Adrenal gland (tissue), 19 donors: ENCODE data around the gene GRIK5. TPM values are rescaled to one million over a fixed set of nuclear protein-coding genes. Genes with fewer than 3 reads are reported as not detected.

Experiments used
- DNase-seq, 7 donors: peaks; one replicate each; pipeline ENCODE4 v3.0.0-alpha.2; 2019 to 2020
- H3K27ac ChIP-seq, 5 donors: fragments of 200-600 bp; sonication (generic) in 4 of 5; 1 replicate in 3 of 5; 2 replicates in 2 of 5; pipeline versions ENCODE4 v1.5.1 to v1.8.0; 2016 to 2020; ENCODE audit warnings: mild to moderate bottlenecking in 1 of 5
- H3K27me3 ChIP-seq: fragments of 200-600 bp; 2 replicates; pipeline ENCODE4 v1.8.0; 2021
- H3K36me3 ChIP-seq, 2 donors: fragments of 200-600 bp; replicated peaks in 1 of 2; 1 replicate in 1 of 2; 2 replicates in 1 of 2; pipeline versions ENCODE4 v1.5.1 to v1.8.0; 2018 to 2022
- H3K4me1 ChIP-seq, 2 donors: fragments of 200-600 bp; replicated peaks in 1 of 2; 1 replicate in 1 of 2; 2 replicates in 1 of 2; pipeline versions ENCODE4 v1.5.1 to v1.8.0; 2018 to 2021
- H3K4me3 ChIP-seq, 4 donors: fragments of 200-600 bp; sonication (generic) in 3 of 4; one replicate each; pipeline ENCODE4 v1.5.1; 2016 to 2018
- H3K9me3 ChIP-seq, 3 donors: fragments of 200-600 bp; sonication (generic) in 1 of 3; replicated peaks in 1 of 3; 1 replicate in 2 of 3; 2 replicates in 1 of 3; pipeline versions ENCODE4 v1.5.1 to v1.8.0; 2016 to 2021
- POLR2A ChIP-seq, 2 donors: fragments of 450-650 bp; IDR thresholded peaks; one replicate each; pipeline ENCODE4 v1.6.1; 2017; ENCODE audit warnings: antibody characterized with exemption in 2 of 2, mild to moderate bottlenecking in 2 of 2, moderate library complexity in 1 of 2
- WGBS, 4 donors: extraction: QIAGEN DNeasy Blood & Tissue Kit in 2 of 4; methylation state at CpG; one replicate each; pipeline versions ENCODE4 v1.1.5 to v1.1.7; 2013 to 2017; 5-methylcytosine and 5-hydroxymethylcytosine counted together
- intact Hi-C, 2 donors: fragments of 100-400 bp; cut with DNase I; formaldehyde crosslinking; loops; one replicate each; pipeline versions ENCODE4 v1.14.1 to v1.15.0; 2022 to 2023
- long read RNA-seq, 10 donors: library from polyadenylated mRNA in 3 of 10; unstranded in 2 of 10; stranded (forward) in 1 of 10; transcript quantifications; one replicate each; pipeline ENCODE4 v2.0.0 and lab custom pipeline, GENCODE V29; 2021 to 2026
- polyA plus RNA-seq, 3 donors: library from polyadenylated mRNA; stranded (reverse); fragments of 200-250 nt in 2 of 3; fragments of 350-450 nt in 1 of 3; fragmentation: Illumina TruSeq in 1 of 3; extraction: RNeasy Lipid Tissue Mini Kit (QIAGEN cat#74804) in 1 of 3; gene quantifications; one replicate each; pipeline ENCODE4 v1.2.3, GENCODE V29; 2013 to 2014
- total RNA-seq, 9 donors: library from RNA; depleted of rRNA in 4 of 9; stranded (reverse); fragments of >200 nt in 4 of 9; fragments of 120-200 nt in 1 of 9; fragmentation: NEBNext Ultra II Directional in 1 of 9; extraction: Animal tissue kit (Norgen Biotek cat#: 25700) in 1 of 9; gene quantifications; one replicate each; pipeline versions ENCODE4 v1.1.0 to v1.2.4, GENCODE V29; 2013 to 2023
- TF ChIP-seq, protein P1 (sequence below), 6 experiments: fragments of 450-650 bp in 4 of 6; fragments of 200-600 bp in 2 of 6; sonication (generic) in 1 of 6; IDR thresholded peaks; 1 replicate in 5 of 6; 2 replicates in 1 of 6; pipeline versions ENCODE4 v1.5.1 to v1.8.0; 2016 to 2021; ENCODE audit warnings: antibody characterized with exemption in 6 of 6, mild to moderate bottlenecking in 2 of 6, moderate library complexity in 1 of 6
- donor health status: healthy with polysubstance abuse.
- donor health status: Bipolar disorder and iron deficiency.
- donor health status: DM: yes; HTN: yes; CAD: no.
- donor health status: DM: no; HTN: no; CAD: no.
- donor health status: DM: no; HTN: no; CAD: no.
- donor health status: DM: yes; HTN: yes; CAD: no.

The GRIK5 gene, protein sequence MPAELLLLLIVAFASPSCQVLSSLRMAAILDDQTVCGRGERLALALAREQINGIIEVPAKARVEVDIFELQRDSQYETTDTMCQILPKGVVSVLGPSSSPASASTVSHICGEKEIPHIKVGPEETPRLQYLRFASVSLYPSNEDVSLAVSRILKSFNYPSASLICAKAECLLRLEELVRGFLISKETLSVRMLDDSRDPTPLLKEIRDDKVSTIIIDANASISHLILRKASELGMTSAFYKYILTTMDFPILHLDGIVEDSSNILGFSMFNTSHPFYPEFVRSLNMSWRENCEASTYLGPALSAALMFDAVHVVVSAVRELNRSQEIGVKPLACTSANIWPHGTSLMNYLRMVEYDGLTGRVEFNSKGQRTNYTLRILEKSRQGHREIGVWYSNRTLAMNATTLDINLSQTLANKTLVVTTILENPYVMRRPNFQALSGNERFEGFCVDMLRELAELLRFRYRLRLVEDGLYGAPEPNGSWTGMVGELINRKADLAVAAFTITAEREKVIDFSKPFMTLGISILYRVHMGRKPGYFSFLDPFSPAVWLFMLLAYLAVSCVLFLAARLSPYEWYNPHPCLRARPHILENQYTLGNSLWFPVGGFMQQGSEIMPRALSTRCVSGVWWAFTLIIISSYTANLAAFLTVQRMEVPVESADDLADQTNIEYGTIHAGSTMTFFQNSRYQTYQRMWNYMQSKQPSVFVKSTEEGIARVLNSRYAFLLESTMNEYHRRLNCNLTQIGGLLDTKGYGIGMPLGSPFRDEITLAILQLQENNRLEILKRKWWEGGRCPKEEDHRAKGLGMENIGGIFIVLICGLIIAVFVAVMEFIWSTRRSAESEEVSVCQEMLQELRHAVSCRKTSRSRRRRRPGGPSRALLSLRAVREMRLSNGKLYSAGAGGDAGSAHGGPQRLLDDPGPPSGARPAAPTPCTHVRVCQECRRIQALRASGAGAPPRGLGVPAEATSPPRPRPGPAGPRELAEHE
- total RNA-seq (1 to 10 TPM in 4 of 9 donors, under 1 TPM in 4, not detected in 1; 0.24 to 6.2 (median 0.85) TPM), polyA plus RNA-seq (10 to 100 TPM in 1 of 3 donors, 1 to 10 TPM in 2; 2.3 to 11.9 (median 2.4) TPM)
- long read RNA-seq, donor 1: 0 reads
- long read RNA-seq, donor 2: 0 reads
- long read RNA-seq, donor 3: 0 reads
- long read RNA-seq, donor 4: 0 reads
- long read RNA-seq, donor 5: 0 reads
- long read RNA-seq, donor 6: 0 reads
- long read RNA-seq, donor 7: 0 reads
- long read RNA-seq, donor 8: 0 reads
- long read RNA-seq, donor 9: 0 reads
- long read RNA-seq, donor 10, partial matches to known transcripts: 0 of 1 reads
- long read RNA-seq, donor 10, other reads (novel, unspliced or antisense): 0 of 1 reads

DNA sequence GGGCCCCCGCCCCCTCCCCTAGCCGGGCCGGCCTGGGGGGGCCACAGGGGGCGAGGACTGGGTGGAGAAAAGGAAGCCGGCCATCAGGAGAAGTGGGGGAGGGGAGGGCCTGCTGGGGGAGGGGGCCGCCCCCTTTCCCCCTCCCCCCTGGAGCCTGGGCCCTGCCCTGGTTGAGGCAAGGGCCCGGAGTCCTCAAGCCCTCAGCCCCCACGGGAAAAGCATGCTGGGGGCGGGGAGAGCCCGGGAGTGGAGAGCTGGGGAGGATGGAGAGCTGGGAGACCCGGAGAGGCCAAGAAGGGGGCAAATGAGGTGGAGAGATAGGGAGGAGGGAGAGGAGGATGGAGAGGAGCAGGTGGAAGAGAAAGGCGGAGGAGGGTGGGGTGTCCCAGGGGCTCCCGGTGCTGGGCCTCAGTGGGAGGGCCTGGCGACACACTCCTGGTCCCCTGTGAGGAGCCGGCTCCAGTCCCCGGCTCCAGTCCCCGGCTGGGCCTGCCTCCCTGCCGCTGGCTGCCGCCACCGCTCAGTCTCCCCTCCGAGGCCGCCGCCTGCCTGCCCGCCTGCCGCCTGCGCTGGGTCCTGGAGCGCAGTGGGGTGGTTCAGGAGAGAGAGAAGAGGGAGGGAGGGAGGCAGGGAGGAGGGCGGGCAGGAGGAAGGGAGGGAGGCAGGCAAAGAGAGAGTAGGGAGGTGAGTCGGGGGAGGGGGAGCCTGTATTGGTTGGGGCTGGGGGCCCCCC is at the start of gene GRIK5:
Gene GRIK5, minus strand, starts transcription at position 588 of the 733 bp plus-strand sequence. CDS start 4,436 bp downstream, outside the sequence.
- H3K4me3 ChIP-seq: peak within 1 kb of the TSS in 1 of 4 donors; percentile 15
- WGBS, 4 donors: 16 to 25% (median 21%) methylated on average over 23 to 27 of the region's 29 CpGs
- peaks cover 0 to 2% of the 10 kb centered on the region in 2 donors for H3K4me1 ChIP-seq
- H3K27me3 ChIP-seq: peaks cover 3% of the 10 kb centered on the region
- DNase-seq: no peak
- TF ChIP-seq POLR2A (IDR thresholded peaks at IDR 0.05): no peak
- TF ChIP-seq, protein P1, sequence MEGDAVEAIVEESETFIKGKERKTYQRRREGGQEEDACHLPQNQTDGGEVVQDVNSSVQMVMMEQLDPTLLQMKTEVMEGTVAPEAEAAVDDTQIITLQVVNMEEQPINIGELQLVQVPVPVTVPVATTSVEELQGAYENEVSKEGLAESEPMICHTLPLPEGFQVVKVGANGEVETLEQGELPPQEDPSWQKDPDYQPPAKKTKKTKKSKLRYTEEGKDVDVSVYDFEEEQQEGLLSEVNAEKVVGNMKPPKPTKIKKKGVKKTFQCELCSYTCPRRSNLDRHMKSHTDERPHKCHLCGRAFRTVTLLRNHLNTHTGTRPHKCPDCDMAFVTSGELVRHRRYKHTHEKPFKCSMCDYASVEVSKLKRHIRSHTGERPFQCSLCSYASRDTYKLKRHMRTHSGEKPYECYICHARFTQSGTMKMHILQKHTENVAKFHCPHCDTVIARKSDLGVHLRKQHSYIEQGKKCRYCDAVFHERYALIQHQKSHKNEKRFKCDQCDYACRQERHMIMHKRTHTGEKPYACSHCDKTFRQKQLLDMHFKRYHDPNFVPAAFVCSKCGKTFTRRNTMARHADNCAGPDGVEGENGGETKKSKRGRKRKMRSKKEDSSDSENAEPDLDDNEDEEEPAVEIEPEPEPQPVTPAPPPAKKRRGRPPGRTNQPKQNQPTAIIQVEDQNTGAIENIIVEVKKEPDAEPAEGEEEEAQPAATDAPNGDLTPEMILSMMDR (IDR thresholded peaks at IDR 0.05): no peak
- H3K36me3 ChIP-seq: no peaks in the 10 kb centered on the region
- peak within 1 kb of the TSS in 1 of 5 donors; percentile 47 for H3K27ac ChIP-seq
- H3K9me3 ChIP-seq: no peaks in the 10 kb centered on the region
- intact Hi-C loops: no loop called here

DNA sequence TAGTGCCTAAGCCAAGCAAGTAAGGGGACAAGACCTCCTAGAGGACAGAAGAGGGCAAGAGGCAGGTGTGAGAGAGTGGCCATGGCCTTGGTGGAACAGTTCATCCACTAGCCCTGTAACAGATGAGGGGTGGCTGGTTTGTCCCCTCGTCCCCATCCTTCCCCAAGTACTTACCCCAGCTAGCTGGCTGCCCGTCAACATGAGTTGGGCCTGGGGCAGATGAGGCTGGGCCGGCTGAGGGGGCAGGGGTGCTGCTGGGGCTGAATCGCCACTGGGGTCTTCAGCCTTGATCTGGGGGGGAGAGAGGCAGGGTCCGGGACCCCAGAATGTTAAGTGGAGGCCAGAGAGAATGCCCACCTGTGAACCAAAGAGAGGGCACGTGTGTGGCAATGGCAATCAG is 47.1 kb upstream of the GRIK5 start:
- Histone ChIP-seq H3K9me3 (no peaks in the 10 kb centered on the region), H3K27ac (no peak overlapping the region), H3K4me1 (no peaks in the 10 kb centered on the region), H3K27me3 (no peaks in the 10 kb centered on the region), H3K36me3 (no peaks in the 10 kb centered on the region), H3K4me3 (no peak overlapping the region)
- intact Hi-C loops: no loop called here
- WGBS, 4 donors: 62 to 88% (median 83%) methylated on average over 1 to 6 of the region's 6 CpGs
- no peak for DNase-seq
- TF ChIP-seq, protein P1 (IDR thresholded peaks at IDR 0.05): no peak
- no peak for TF ChIP-seq POLR2A (IDR thresholded peaks at IDR 0.05)

DNA sequence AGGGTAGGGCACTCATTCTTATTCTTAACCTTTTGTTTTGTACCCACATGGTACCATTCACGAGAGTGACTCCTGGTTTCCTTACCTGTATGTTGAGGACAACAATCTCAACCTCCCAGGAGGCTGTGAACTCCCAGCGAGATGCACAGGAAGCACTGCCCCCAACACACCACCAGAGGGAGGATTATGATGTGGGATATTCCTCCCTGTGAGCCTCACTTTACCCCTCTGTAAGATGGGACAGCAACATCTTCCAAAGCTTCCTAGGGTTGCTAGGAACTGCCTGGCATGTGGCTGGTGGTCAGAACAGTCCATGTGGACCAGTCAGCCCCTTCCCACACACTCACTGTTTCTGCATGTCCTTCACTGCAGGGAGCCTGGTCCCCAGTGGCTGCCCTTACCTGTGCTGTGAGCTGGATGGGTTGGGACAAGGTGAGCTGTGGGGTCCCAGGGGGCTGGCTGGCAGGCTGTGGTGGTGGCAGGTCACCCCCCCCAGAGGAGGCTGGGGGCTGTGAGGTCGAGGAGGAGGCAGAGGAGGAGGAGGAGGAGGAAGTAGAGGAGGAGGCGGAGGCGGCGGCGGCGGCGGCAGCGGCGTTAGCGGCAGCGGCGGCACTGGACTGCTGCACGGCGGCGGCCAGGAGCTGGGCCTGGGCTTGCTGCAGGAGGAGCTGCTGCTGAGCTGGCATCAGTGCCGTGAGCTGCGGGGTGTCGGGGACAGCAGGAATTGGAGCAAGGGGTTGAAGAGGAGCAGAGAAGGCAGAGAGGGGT is 46.5 kb upstream of the GRIK5 start:
- WGBS, 4 donors: 86 to 92% (median 89%) methylated on average over 20 of the region's 20 CpGs
- H3K27me3 ChIP-seq: no peaks in the 10 kb centered on the region
- H3K36me3 ChIP-seq: no peaks in the 10 kb centered on the region
- no peak overlapping the region for H3K27ac ChIP-seq
- no peak for DNase-seq
- intact Hi-C loops: no loop called here
- no peak for TF ChIP-seq POLR2A (IDR thresholded peaks at IDR 0.05)
- TF ChIP-seq, protein P1 (IDR thresholded peaks at IDR 0.05): no peak
- H3K4me1 ChIP-seq: no peaks in the 10 kb centered on the region
- no peak overlapping the region for H3K4me3 ChIP-seq
- no peaks in the 10 kb centered on the region for H3K9me3 ChIP-seq
